AG04449 (cell line): Measurements from ENCODE around the gene BCAR1.

Experiments used
- CTCF ChIA-PET: fragments of 350-600 bp; formaldehyde crosslinking; extraction: SDS; loops from one replicate; lab custom pipeline; 2021; ENCODE audit warnings: antibody characterized with exemption; lab: Yijun Ruan, JAX
- POLR2A ChIA-PET: fragments of 400-600, 350-600 bp; formaldehyde crosslinking; extraction: SDS; loops from one replicate; lab custom pipeline; 2020; ENCODE audit warnings: antibody characterized with exemption, inconsistent platforms; lab: Yijun Ruan, JAX
- DNase-seq: peaks from one replicate; pipeline ENCODE4 v3.0.0-alpha.2; 2010; ENCODE audit warnings: low read depth, low spot score
- H3K4me3 ChIP-seq: 2 replicates; pipeline ENCODE4 v1.5.1; 2011; ENCODE audit warnings: low read depth, mild to moderate bottlenecking, control low read depth, low read length
- TF ChIP-seq, protein P1 (sequence below): IDR thresholded peaks from one replicate; pipeline ENCODE4 v1.5.1; 2011; ENCODE audit warnings: mild to moderate bottlenecking, moderate library complexity, low read length, control low read depth, inconsistent platforms; ENCODE audit not compliant: insufficient read depth; ENCODE audit errors: missing control alignments

Gene BCAR1

DNA sequence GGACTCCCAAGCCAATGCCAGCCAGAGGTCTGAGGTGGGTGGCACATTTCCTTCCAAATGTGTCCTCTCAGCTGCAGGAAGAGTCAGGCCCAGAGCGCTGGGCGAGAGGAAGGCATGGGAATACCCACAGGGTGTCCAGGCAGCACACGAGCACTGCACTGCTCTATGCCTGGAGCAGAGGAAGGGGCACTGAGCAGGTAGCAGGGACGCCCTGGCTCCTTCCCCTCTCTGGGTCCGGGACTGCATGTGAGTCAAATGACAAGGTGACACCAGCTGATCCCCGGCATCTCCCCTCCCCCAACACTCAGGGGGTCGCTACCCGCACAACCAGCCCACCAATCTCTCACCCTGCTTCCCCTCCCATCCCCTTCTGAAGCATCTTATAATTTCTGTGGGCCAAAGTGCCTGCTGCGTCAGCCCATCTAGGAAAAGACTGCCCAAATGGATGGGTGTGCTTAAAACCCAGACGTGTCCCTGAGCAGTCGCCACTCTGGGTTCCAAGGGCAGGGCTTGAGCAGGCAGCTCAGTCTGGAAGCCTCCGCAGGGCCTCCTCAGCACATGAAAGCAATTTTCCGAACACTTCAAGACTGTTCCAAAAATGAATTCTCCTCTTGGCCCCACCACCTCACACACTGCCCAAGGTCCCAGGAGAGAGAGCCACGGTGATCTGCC lies 12.0 kb upstream of the BCAR1 start:
- ChIA-PET CTCF (interaction anchor here (1.0 to 2.1 kb wide), 2 partner anchors 9 to 29 kb away, joined by 3 to 7 read pairs; no protein-coding TSS in a partner anchor), POLR2A (interaction anchor here (0.8 to 1.1 kb wide), 2 partner anchors 16 to 18 kb away, joined by 3 to 4 read pairs; no protein-coding TSS in a partner anchor)
- TF ChIP-seq, protein P1, sequence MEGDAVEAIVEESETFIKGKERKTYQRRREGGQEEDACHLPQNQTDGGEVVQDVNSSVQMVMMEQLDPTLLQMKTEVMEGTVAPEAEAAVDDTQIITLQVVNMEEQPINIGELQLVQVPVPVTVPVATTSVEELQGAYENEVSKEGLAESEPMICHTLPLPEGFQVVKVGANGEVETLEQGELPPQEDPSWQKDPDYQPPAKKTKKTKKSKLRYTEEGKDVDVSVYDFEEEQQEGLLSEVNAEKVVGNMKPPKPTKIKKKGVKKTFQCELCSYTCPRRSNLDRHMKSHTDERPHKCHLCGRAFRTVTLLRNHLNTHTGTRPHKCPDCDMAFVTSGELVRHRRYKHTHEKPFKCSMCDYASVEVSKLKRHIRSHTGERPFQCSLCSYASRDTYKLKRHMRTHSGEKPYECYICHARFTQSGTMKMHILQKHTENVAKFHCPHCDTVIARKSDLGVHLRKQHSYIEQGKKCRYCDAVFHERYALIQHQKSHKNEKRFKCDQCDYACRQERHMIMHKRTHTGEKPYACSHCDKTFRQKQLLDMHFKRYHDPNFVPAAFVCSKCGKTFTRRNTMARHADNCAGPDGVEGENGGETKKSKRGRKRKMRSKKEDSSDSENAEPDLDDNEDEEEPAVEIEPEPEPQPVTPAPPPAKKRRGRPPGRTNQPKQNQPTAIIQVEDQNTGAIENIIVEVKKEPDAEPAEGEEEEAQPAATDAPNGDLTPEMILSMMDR, result no peak
- no peak for DNase-seq
- H3K4me3 ChIP-seq, result peak overlapping the region; percentile 81

DNA sequence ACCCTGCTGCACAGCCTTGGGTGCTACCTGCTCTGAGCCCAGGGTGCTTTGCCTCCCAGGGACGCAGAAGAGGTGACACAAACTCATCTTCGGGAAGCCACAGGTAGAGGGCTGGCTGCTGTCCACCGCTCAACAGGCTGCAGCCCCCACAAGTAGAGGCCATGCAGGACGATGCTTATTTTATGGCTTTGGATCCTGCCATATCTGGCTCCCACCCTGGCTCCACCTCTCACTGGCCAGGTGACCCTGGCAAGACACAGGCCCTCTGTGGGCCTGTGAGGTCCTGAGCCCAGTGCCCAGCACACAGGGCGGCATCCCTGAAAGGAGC lies 11.3 kb upstream of the BCAR1 start:
- H3K4me3 ChIP-seq, result peak overlapping the region; percentile 81
- ChIA-PET POLR2A (interaction anchor here (0.8 to 1.1 kb wide), 3 partner anchors 11 to 18 kb away, joined by 3 to 4 read pairs (median 3); partner anchors contain the start of gene BCAR1), CTCF (interaction anchor here (1.0 to 2.1 kb wide), 2 partner anchors 9 to 28 kb away, joined by 3 to 7 read pairs; no protein-coding TSS in a partner anchor)
- TF ChIP-seq, protein P1, result no peak
- no peak for DNase-seq

DNA sequence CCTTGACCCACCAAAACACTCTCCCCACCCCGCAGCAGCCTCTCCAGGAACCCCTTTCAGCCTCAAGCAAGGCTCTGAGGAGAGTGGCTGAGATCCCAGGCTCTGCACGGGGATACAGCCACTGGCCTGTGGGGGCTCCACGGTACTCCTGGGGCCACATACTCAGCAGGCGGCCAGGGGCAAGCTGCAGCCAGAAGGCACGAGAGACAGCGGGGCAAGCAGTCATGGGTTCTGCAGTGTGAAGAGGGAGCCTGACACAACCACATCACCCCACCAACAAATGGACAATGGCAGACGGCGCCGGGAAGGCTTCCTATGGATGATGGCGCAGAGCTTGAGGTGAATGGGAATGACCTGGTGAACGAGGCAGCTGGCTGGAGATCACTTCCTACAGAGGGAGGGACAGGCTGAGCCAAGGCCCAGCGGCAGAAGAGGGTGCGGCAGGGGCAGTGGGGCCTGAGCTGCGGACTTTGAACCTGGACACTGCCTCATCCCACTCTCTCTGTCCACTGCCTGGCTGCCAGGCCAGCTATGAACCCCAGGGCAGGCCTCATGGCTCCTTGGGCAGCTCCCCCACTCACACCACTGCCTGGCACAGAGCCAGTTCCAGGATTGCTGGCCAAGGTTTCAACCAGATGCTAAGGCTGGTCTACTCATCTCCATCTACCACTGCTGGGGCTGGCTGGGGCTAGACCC lies 10.8 kb upstream of the BCAR1 start:
- POLR2A ChIA-PET, result interaction anchor here (0.8 kb wide), 1 partner anchor 11 kb away, joined by 3 read pairs; the partner anchor contains the start of gene BCAR1
- CTCF ChIA-PET, result interaction anchor here (1.0 to 2.1 kb wide), 2 partner anchors 8 to 140 kb away, joined by 3 to 7 read pairs; no protein-coding TSS in a partner anchor
- DNase-seq, result no peak

DNA sequence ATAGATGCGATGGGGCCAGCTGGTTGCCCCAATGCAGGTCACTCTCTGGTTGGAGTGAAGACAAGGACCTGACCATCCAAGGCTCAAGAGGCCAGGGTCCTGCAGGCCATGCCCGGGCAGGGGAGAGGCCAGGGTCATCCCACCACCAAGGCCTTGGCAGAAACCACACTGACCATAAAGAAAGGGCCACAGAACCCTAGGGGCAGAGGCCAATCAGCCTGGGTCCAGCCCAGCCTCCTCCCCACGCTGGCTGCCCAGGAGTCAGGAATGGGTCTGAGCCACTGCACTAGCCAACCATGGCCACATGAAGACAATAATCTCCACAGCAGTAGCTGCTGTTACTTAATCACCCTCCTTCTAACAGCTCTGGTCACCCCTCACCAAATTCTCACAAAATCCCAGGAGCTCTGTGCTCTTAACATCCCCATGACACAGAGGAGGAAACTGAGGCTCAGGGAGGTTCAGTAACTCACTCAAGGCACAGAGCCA lies 10.2 kb upstream of the BCAR1 start:
- CTCF ChIA-PET, result interaction anchor here (1.0 kb wide), 1 partner anchor 141 kb away, joined by 3 read pairs; no protein-coding TSS in a partner anchor
- TF ChIP-seq, protein P1, result no peak
- POLR2A ChIA-PET, result no interaction called here
- no peak for DNase-seq
- no peak overlapping the region; the same call in 1 of the 2 replicates for H3K4me3 ChIP-seq

More for the DNA sequence above, 10.8 kb upstream of the BCAR1 start:
- TF ChIP-seq, protein P1, result no peak
- H3K4me3 ChIP-seq, result no peak overlapping the region; the same call in 1 of the 2 replicates

DNA sequence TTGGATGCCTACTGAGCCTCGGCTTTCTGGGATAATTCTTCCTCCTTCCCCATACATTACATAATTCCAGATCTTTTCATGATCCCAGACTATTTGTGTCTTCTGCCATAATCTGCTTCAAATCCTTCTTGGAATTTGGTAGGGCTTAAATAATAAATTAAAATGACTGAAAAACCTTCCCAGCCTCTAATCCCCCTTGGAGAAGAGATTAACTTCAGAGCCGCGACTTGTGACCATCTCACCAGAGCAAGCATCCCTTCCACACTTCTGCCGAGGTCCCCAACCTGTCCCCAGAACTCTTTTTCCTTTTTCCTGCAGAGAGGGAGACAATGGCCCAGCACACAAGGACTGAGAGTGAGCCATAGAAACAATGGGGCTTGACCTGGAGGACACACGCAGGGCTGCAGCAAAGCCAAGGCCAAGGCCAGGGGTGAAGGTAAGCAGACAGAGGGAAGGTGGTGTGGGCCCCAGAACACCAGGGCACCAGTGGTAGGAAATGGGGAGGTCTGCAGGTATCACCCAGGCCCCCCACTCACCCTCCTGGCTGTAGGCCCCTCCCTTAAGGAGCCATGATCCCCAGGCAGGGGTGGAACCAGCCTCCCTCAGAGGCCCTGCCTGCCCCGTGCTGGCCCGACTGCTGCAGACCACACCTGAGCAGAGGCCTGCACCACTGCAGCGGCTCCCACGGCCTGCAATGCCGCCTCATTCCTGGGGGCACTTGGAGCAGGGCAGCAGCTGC lies 9.6 kb upstream of the BCAR1 start:
- no peak for DNase-seq
- ChIA-PET CTCF (interaction anchor here (1.7 to 2.1 kb wide), 2 partner anchors 11 to 27 kb away, joined by 4 to 7 read pairs; no protein-coding TSS in a partner anchor), POLR2A (no interaction called here)
- no peak overlapping the region; the same call in 1 of the 2 replicates for H3K4me3 ChIP-seq
- TF ChIP-seq, protein P1, result no peak
